ENCODE data around the gene UBE2N.
"Not testable (repeated sequence)": the region's sequence is repeated elsewhere in the genome, so short reads cannot be mapped to it uniquely, and the experiment has no call there.

Gene UBE2N

DNA sequence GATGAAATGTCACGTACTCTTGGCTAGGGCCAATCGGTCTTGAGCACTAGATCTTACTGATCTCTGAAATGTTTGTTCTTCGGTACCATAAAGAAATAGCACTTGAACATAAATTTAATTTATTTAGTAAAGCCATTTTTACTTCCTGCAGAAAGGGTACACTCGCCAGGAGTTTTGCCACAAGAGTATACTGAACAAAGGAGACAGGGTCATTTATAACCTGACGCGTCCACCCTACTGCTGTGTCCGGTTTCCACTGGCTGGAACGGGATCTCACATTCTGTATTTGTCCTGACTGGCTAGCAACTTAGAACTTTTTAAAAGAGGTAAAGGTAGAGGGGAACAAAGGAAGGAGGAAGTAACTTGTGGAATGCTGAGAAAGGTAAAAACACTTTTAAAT is 29.4 kb downstream of the UBE2N start:
- DNase-seq (ENCODE audit: low read depth, low spot score), result not testable (repeated sequence)

DNA sequence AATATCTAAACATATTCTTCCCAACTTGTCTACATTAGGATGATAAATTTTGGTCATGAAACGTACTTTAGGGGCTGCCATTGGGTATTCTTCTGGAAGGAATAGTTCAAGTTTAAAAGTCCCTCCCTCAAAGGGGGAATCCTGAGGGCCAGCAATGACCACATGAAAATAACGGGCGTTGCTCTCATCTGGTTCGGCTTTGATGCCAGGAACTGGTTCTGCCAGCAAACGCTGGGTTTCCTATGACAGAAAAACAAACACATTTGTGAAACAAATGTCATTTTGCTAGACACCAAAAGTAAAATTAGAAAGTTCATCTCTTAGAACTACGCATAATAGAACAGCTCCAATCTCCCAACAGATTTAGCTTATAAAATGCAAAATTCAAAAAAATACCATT is 30.7 kb downstream of the UBE2N start:
- DNase-seq (ENCODE audit: low read depth, low spot score), result not testable (repeated sequence)

DNA sequence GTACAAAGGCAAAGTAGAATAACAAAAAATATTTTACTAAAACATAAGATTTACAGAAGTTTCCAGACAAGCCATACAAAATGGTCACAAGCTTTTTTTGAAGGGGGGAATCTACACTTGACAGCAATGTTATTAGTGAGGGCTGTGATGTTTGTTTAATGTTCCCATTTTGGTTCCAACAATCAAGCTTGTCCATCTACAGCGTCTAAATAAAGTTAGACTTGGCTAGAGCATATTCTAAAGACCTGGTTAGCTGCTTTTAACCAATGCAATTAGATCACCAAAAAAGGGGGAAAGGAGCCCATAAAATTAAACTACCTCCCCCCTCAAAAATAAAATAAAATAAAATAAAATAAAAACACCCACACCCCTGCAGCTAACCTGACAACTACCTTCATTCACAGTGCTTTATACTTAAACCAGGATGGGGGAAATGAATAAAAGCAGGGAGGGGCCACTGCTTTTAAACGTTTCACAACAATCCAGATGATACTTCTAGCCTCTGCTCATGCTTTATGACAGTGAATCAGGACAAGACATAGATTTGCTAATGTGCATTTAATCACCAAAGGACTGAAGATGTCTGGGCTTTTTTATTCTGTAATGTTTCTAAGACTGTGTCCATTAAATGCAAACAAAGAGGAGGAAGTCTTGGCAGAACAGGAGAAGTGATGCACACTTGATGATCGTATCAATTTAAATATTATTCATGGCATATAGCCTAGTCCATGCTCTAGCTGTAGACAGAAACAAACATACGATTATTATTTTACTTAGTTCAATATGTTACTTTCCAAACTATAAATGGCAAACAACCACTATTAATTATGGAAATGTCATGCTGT is 32.2 kb downstream of the UBE2N start:
- not testable (repeated sequence) for DNase-seq (ENCODE audit: low read depth, low spot score)

DNA sequence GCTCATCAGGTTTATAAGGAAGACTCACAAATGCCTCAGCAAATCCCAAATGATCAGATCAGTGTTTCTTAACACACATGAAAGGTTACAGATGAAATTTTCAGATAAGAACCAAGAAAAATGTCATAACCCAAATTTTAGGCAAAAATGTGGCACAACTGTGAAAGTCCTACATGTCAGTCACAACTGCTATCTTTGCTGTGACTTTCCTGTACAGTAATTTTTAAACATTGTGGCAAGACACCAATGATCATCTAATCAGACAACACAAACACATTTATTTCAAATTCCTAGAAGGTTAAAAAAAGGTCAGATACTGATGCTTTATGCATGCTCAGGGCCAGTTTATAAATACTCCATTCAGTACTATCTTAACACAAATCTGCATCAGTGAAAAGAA is 32.9 kb downstream of the UBE2N start:
- DNase-seq (ENCODE audit: low read depth, low spot score), result no peak

DNA sequence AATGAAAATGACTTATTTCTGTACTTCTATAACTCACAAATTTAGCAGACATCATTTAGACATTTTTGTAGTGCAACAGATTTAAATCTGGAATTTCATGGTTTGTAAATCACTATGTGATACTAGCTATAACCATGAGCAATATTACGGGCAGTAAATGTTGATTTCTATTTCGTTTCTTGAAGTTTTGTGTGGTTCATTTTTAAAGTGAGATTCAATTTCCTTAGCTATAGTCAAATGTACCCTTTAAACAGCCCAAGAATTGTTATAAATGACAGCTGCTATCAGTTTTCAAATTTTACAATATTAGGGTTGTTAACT is 33.8 kb downstream of the UBE2N start:
- DNase-seq (ENCODE audit: low read depth, low spot score), result no peak

DNA sequence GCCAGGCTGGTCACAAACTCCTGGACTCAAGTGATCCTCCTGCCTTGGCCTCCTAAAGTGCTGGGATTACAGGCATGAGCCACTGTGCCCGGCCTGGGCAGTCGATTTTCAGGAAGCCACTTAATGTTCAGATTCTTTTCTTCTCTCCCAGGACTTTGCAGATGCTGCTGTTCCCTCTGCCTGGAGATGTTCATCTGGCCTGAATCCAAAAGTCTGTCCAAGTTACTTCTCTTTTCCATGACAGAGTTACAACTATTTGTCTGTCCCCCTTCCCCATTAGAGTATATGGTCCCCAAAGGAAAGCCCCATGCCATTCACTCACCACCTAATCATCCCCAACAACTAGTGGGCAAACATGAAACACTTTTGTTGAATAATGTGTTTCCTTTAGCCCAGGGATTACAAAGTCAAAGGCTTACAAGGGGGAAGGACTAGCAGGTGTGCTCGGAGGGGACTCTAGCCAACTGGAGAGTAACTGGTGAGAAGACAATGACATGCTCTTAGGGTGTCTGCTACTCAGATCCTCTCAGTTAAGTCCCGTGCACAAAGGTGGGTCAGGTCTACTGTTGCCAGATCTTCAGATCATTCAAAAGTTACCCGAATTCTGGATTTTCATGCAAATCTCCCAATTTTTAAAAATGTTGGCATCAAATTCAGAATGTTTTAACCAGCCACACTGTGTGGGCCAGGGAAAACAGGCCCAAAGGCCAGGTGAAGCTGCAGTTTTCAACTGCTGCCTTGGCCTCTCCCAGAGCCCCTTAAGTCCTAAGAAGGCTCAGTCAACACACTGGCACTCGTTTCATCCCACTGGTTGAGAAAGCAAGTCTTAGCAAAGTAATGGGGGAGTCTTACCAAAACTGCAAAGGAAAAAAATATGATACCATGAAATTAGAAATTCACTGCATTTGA is 34.4 kb downstream of the UBE2N start:
- DNase-seq (ENCODE audit: low read depth, low spot score), result no peak

DNA sequence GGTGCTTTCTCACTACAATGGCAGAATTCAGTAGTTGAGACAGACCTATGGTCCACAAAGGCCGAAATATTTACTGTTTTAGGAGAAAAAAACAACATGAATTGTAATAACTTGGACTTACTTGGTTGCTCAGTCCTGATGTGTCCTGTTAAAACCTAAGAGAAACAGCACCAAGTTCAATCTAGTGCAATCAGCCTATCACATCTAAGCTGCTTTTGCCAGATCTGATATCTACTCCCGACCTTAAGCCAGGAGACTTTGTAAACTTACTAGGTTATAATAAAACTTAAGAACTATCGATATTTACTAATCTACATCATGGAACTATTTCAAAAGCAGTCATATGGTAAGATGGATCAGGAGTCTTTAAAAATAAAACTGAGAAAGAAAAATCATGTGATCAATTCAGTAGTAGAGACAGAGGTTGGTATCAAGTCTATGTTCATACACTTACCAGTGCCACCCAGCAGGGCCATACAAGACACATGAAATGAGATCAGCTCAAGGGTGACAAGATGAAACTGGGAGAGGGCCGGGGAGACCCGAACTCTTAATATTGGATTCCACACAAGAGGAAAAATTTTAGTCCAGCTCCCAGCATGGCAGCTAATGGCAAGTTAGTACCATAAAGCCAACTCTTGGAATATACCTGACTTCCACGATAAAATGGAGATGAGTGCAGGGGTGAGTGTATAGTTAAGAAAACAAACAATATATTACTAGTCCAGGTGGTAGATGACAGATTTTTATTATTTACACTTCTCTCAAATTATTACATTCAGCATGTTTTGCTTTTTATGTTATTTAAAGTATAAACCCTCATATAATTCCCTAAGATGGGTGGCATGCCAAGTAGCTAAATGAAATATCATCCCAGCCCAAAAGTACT is 36.5 kb downstream of the UBE2N start:
- no peak for DNase-seq (ENCODE audit: low read depth, low spot score)

DNA sequence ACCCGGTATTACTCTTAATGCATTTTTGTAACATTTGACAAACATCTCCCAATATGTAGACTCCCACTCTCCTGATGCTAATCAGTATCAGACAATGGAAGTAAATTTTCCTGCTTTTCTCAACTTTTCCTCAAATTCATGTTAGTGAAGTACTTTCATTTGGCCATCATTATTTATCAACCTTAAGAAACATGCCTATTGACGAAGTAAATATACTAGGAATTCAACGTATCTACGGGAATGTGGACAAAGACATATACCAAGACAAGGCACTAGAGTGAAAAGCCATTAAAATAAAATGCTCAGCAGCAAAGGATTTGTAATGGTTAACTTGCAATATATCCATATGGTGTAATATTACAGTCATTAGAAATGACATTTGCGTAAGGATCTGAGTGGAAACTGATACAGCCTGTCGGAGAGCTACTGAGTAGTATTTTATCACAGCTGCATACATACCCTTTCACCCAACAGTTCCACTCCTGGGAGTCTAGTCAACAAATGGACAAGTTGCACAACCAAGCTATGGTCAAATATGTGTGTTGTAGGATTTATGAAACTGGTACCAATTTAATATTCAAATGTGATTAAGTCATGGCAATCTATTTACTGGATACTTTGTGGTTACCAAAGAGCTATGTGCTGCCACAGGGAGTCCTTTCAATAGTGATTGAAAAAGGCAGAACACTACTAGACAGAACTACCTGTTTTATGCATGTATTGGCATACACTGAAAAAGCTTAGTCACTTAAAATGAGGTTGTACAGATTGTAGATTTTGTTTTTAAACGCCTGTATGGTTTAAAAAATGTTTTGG is 37.6 kb downstream of the UBE2N start:
- no peak for DNase-seq (ENCODE audit: low read depth, low spot score)

DNA sequence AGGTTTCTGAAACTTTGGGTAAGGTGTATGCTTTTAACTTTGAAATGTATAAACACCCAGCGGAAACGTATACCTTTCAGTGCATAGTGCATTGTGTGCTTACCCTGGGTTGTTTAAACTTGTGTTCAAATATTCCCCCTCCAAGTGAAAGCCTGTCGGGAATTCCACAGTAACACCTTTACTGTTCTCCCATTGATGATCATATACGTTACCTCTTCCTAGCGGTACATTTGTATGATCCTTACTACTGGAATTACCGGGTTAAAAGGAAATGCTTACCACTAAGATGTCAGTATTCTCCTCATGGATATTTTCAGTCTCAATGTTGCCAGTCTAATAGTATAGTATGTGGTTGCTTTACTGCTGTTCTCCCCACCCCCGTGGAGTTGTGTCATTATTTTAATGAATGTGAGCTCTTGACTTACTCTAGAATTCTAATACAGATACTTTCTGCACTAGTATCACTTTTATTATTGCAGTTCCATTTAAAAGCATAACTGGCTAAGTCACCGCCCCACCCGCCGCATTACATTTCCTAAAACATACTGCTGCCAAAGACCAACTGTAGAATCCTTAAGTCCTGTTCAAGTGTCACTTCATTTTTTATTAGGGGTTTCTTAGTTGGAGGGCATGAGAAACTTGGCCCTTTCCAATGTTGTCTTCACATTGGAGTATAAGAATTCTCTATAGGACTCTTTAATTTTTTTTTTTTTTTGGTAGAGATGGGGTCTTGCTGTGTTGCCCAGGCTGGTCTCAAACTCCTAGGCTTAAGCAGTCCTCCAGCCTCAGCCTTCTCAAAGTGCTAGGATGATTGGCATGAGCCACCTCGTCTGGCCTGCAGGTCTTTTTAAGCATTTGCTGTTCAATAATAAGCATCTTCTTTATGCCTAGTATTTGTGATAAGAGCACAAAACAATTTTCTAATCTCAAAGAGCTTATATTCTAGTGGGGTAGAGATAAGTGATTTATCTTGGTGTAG is 39.1 kb downstream of the UBE2N start:
- DNase-seq (ENCODE audit: low read depth, low spot score), result no peak

DNA sequence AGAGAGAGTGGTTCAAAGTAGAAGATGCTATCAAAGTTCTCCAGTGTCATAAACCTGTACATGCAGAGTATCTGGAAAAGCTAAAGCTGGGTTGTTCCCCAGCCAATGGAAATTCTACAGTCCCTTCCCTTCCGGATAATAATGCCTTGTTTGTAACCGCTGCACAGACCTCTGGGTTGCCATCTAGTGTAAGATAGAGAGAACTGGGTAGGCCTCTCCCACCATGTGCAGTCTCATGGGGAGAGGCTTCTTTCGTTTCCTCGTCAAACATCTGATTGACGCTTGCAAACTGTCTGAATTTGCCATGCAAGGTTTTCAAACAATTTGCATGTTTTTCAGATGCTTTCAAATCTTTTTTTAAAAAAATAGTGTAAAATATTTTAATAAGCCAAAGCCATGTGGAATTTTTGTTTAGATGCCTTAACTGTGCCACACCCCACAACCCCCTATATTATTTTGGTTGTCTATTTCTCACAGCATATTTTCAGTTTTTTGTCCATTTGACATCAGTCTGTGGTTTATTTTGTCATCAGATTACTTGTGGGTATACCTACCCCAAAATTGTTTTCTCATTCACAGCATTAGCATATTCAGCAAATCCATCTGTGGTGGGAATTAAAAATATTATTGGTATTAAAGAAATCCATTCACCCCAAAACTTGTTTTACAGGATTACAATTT is 42.4 kb downstream of the UBE2N start:
- DNase-seq (ENCODE audit: low read depth, low spot score), result not testable (repeated sequence)

DNA sequence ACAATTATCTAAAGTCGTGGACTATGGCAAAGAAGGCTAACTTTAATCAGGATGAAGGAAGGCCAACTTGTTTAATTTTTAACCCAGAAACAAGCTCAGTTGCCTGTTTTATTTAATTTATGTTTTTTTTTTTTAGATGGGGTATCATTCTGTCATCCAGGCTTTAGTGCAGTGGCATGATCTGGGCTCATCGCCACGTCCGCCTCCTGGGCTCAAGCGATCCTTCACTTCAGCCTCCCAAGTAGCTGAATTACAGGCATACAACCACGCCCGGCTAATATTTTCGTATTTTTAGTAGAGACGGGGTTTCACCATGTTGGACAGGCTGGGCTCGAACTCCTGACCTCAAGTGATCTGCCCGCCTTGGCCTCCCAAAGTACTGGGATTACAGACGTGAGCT is 44.3 kb downstream of the UBE2N start:
- DNase-seq (ENCODE audit: low read depth, low spot score), result no peak

DNA sequence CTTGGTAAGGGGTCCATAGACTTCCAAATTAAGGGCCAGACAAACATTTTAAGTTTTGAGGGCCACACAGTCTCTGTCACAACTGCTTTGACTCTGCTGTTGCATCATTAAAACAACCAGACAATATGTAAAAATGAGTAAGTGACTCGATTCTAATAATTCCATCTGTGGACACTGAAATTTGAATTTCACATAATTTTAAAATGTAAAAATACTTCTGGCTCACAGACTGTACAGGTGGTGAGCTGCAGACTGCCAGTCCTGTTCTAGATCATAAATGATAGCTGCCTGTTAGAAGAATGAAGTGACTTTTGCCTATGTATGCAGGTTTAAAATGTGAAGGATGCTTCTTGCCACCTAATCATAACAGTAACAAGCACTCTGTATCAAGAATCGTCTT is 48.3 kb downstream of the UBE2N start:
- no peak for DNase-seq (ENCODE audit: low read depth, low spot score)

DNA sequence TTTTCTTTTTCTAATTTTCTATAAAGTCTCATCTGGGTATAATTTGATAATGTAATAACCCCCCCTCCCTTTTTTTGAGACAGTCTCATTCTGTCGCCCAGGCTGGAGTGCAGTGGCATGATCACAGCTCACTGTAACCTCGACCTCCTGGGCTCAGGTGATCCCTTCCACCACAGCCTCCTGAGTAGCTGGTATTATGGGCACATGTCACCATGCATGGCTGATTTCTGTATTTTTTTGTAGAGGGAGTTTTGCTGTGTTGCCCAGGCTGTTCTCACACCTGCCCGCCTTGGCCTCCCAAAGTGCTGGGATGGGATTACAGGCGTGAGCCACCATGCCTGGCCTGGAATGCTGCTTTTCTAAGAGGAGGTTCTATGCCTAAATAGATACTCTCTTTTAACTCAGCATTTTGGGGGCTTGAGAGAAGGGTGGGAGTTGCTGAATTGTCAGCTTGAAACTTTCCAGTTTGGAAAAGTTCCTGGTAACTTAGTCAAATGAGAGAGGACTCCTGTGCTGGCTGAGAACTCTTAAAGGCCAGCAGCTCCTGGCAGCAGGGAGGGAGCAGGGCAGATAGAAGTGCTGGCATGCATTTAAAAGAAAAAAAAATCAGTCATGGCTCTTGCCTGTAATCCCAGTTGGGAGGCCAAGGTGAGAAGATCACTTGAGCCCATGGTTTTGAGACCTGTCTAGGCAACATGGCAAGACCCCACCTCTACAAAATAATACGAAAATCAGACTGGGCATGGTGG is 51.0 kb downstream of the UBE2N start:
- DNase-seq (ENCODE audit: low read depth, low spot score), result no peak

DNA sequence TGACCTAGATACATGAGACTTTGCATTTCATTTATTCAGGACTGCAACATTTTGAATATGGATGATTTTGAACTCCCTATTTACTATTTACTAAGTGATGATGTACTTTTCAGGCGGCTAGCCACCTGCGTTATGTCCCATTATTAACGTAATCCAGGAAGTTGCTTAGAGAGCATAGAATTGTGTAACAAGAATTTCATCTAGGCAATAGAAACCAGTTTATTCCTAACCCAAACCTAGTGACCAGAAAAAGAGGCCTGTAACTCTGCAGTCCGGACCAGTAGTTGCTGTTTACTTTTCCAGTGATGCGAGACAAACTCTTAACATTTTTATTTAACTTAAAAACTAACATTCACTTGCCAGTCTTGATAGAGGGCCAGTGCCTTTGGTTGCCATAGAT is 51.7 kb downstream of the UBE2N start:
- no peak for DNase-seq (ENCODE audit: low read depth, low spot score)

DNA sequence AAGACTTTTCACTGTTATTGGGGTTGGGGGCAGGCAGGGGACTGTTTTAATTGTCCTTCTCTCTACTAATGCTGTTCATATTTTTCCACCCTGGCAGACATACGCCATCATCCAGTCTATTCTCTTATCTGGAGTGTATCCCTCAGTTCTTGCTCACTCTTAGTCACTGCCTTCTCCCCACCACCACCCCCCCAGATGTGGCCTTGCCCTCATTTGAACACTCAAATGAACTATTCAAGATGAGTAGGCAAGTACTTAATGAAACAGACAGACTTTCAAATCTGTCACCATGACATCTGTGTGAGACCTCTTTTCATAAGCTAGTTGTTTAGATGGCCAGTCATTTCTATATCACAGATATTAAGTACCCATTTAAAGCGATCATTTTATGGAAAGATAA is 54.0 kb downstream of the UBE2N start:
- DNase-seq (ENCODE audit: low read depth, low spot score), result no peak

DNA sequence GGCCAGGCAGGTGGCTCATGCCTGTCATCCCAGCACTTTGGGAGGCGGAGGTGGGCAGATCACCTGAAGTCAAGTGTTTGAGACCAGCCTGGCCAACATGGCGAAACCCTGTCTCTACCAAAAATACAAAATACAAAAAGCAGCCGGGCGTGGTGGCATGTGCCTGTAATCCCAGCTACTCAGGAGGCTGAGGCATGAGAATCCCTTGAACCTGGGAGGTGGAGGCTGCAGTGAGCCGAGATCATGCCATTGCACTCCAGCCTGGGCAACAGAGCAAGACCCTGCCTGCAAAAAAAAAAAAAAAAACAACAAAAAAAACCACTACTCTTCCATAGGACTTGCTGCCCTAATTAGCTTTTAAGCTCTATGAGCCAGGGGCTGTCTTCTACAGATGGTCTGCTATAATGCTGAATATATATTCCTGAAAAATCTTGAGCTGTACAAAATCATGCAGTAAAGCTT is 59.7 kb downstream of the UBE2N start:
- DNase-seq (ENCODE audit: low read depth, low spot score), result not testable (repeated sequence)

DNA sequence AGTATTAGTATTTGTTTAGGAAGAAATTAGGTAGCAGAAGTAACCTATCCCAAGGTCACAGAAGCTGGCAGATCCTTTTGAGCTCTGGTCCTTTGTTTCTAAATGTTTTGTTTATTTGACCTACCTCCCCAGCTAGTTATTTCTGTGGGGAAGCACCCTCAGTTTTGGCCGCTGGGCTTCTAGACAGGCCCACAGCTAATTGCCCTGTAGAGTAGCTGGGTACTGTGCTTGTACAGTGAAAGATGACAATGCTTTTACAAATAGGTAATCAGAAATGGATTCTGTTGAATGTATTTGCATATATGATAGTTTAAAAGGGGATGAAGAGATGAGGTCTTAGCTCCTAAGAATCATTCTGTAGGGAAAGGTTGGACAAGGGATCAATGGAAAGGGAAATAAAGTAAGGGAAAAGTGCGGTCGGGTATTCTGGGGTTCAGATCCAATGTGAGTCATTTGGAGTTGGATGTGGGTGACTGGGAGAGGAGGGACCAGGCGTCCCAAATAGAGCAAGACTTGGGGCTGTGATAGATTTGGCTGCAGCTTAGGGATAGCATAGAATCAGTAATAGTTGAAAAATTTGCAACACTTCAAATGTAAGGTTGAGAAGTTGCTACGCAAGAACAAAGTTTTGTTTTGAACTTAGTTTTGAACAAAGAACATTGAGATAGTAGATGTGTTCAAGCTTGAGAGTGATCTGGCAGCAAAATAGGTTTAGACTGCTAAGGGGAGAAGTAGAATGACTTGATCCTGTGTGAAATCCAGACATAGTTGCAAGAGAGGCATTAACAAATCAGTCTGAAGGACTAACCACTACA is 60.4 kb downstream of the UBE2N start:
- DNase-seq (ENCODE audit: low read depth, low spot score), result no peak

Data from iPS DF 19.7 (cell line).